CD4-positive, alpha-beta T cell treated with Interleukin-17A for 4 hours (primary cell): ENCODE measurements around the gene WDR48.
A peak's percentile ranks its signal among the peaks of the same experiment; 100 is the strongest.

ENCODE experiments used
- DNase-seq: peaks from one replicate; pipeline ENCODE4 v3.0.0-alpha.2; 2020; ENCODE audit warnings: mixed read lengths

WDR48 gene

GRCh38 chr3:39064646-39065045 is 12.8 kb downstream of the WDR48 start:
- no peak for DNase-seq

GRCh38 chr3:39065197-39065596 is 13.4 kb downstream of the WDR48 start:
- DNase-seq: peak; percentile 17

- DNase-seq: no peak
These were observed 15.5 kb downstream of the WDR48 start for GRCh38 chr3:39067286-39067685.

GRCh38 chr3:39068556-39068955 is 16.7 kb downstream of the WDR48 start:
- no peak for DNase-seq

- no peak for DNase-seq
These were observed 24.1 kb downstream of the WDR48 start for GRCh38 chr3:39075910-39076309.

- no peak for DNase-seq
These were observed 27.7 kb downstream of the WDR48 start for GRCh38 chr3:39079530-39079929.

GRCh38 chr3:39080026-39080425 is 28.2 kb downstream of the WDR48 start:
- no peak for DNase-seq

GRCh38 chr3:39082666-39083313 is 31.0 kb downstream of the WDR48 start:
- DNase-seq: no peak

GRCh38 chr3:39086144-39086543 is 34.3 kb downstream of the WDR48 start:
- no peak for DNase-seq

- no peak for DNase-seq
These were observed 36.6 kb downstream of the WDR48 start for GRCh38 chr3:39088456-39088855.

- no peak for DNase-seq
These were observed 37.1 kb downstream of the WDR48 start for GRCh38 chr3:39088889-39089288.

GRCh38 chr3:39090922-39091321 is 39.1 kb downstream of the WDR48 start:
- DNase-seq: no peak

GRCh38 chr3:39094851-39095677 is 43.2 kb downstream of the WDR48 start:
- DNase-seq: no peak

- no peak for DNase-seq
These were observed 44.0 kb downstream of the WDR48 start for GRCh38 chr3:39095778-39096177.

- DNase-seq: no peak
These were observed 45.0 kb downstream of the WDR48 start for GRCh38 chr3:39096775-39097174.

GRCh38 chr3:39097716-39098472 is 46.1 kb downstream of the WDR48 start:
- DNase-seq: no peak

GRCh38 chr3:39098473-39099000 is 46.7 kb downstream of the WDR48 start:
- no peak for DNase-seq

- DNase-seq: no peak
These were observed 47.4 kb downstream of the WDR48 start for GRCh38 chr3:39099242-39099641.

- DNase-seq: no peak
These were observed 48.1 kb downstream of the WDR48 start for GRCh38 chr3:39099738-39100499.

- DNase-seq: no peak
These were observed 48.7 kb downstream of the WDR48 start for GRCh38 chr3:39100500-39100886.

GRCh38 chr3:39101022-39101689 is 49.3 kb downstream of the WDR48 start:
- DNase-seq: peak; percentile 72
